ENCODE data around the gene CBLIF.
A peak's percentile ranks its signal among the peaks of the same experiment; 100 is the strongest.
"Not testable (repeated sequence)": the region's sequence is repeated elsewhere in the genome, so short reads cannot be mapped to it uniquely, and the experiment has no call there.

Gene CBLIF

DNA sequence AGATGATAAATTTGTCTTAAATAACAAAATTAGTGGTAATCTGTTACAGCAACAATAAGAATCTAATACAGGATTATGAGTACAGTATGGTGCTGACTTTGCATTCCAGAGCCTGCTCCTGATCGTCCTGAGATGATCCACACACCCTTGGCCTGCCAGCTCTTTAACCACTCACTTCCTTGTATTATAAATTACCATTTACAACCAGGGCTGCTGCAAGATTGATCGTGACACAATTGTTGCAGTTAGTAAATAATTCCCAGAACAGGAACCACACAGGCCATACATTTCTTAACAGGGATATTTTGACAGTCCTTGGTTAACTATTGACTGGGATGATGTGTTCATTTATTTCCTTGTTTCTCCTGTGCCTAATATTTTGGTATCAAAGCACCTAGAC lies 3.8 kb upstream of the CBLIF start:
- no peak for FAIRE-seq

DNA sequence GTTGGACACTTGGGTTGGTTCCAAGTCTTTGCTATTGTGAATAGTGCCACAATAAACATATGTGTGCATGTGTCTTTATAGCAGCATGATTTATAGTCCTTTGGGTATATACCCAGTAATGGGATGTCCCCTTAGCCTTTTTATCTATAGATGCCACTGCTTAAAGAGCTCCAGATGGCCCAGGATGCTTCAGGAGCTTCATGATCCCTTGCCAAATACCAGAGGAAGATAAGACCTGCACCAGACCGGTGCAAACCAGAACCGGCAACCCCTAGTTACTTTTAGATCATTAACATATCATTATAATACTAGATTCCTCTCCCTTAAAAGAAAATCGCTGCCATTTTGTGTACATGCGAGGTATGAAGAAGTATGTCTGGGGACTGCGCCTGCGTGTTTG lies 3.1 kb upstream of the CBLIF start:
- not testable (repeated sequence) for FAIRE-seq; DNase-seq (ENCODE audit: extremely low spot score, insufficient read length, low read depth)

More for the DNA sequence above, 3.8 kb upstream of the CBLIF start:
- no peak for DNase-seq (ENCODE audit: extremely low spot score, insufficient read length, low read depth)

DNA sequence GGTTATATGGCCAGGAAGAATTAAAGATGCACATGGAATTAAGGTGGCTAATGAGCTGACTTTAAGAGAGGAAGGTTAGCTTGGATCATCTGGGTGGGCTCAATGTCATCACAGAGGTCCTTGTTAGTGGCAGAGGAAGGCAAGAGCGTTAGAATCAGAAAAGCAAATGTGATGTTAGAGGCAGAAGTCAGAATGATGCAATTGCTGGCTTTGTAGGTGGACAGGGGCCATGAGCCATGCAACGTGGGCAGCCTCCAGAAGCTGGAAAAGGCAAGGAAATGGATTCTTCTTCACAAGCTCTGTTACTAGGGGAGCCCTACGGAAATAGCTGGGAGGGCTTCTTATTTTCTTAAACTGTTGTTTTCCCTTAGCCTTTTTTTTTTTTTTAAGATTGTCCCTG lies 2.3 kb upstream of the CBLIF start:
- DNase-seq (ENCODE audit: extremely low spot score, insufficient read length, low read depth) = no peak
- FAIRE-seq = no peak

DNA sequence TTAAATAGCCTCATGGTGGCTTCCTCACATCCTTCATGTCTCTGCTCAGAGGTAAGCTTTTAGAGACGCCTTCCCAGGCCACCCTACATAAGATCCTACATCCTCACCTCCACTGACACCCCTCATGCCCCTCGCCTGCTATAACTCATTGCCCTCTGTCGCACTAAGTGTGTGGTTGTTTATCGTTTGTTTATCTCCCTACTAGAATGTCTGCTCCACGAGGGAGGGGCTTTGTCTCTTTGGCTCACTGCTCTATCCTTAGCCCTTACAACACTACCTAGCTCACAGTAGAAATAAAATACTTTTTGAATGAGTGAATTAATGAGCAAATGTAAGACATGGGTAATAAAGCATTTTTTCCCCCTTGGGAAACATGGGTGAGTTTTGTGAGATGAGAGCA lies 1.3 kb upstream of the CBLIF start:
- DNase-seq (ENCODE audit: extremely low spot score, insufficient read length, low read depth) (no peak), FAIRE-seq (no peak)

DNA sequence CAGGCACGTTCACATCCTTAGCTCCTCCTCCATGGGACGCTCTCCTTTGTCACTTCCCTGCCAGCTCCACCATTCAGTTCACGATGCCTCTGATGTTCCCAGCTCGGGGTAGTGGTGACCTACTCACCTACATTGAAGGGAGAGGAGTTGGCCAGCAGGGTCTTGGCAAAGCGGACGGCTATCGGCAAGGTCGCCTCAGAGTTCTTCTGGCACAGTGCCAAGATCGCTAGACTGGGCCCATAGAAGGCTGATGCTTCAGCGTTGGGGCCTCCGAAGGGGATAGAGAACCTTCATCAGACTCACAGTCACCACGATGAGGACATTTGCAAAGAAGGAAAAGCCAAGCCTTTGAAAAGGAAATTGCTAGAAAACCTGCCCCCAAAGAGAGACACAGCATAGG lies 3.0 kb downstream of the CBLIF start:
- no peak for FAIRE-seq

DNA sequence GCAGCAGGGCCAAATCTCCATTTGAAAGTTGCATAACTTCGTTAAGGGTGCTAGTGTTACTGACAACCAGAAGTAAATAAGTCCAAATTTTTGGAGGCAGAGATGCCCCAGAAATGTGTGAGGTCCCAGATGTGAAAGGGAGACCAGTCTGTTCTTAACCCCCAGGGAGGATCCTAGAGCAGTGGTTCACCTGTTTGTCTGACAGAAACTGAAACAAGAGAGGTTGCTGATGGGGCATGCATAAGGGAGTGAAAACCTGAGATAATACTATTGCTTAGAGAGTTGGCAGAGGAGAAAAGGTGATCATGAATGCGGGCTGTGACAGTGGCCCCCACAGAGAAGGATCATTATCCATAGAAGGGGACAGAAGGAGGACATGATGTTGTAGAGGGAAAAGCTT lies 3.8 kb downstream of the CBLIF start:
- FAIRE-seq = no peak

More for the DNA sequence above, 3.0 kb downstream of the CBLIF start:
- no peak for DNase-seq (ENCODE audit: extremely low spot score, insufficient read length, low read depth)

DNA sequence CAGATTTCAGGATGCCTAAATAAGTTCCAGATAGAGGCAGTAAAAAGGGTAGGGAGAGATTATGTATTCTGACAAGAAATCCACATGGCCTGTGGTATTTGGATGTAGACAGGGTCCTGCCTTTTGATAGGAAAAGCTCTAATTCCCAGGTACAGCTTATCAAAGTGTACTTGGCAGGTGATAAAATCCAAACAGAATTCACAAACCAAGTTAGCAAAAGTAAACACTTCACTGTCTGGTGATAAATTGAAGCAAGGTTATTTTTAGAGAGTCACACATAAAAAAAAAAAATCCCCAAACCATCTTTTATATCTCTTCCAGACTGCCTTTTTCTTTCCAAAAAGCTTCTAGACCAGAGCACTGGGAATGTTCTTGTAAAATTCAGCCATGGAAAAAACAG lies 5.7 kb downstream of the CBLIF start:
- FAIRE-seq (no peak), DNase-seq (ENCODE audit: extremely low spot score, insufficient read length, low read depth) (no peak)

More for the DNA sequence above, 3.8 kb downstream of the CBLIF start:
- no peak for DNase-seq (ENCODE audit: extremely low spot score, insufficient read length, low read depth)

DNA sequence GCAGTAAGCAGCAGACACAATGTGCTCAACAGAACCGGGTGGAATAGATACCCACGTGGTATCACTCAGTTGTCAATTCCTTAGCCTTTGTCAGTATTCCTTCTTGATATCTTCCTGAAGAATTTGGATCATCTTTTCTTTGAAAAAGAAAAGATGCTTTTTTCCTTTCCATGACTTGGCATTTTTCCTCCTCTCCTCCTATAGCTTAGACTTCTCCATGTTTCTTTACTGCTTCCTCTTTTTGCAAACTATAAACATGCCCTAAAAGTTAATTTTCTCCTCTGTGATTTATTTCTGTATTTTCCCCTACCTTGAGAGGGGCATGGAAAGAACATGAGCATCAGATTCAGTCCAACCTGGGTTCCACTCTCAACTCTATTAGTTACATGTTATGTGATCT lies 11.7 kb downstream of the CBLIF start:
- no peak for FAIRE-seq

DNA sequence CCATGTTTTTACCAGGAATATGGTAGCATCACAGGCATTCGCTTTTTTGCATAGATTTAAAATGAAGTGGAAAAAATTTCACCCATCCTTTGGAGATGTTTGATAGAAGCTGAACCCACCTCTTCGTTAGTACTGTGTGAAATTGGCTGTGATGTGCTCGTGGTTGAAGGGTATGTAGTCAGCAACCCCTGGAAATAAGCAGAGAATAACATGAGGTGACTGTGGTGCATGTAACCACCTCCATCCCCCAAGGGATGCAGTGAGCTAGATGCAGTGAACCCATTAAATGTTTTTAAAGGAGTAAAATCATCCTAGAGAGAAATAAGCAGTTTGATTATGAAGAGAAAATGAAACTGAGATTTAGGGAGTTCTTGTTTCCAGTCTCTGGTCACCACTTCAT lies 15.9 kb downstream of the CBLIF start:
- FAIRE-seq (no peak), DNase-seq (ENCODE audit: extremely low spot score, insufficient read length, low read depth) (no peak)

More for the DNA sequence above, 11.7 kb downstream of the CBLIF start:
- DNase-seq (ENCODE audit: extremely low spot score, insufficient read length, low read depth) = no peak

DNA sequence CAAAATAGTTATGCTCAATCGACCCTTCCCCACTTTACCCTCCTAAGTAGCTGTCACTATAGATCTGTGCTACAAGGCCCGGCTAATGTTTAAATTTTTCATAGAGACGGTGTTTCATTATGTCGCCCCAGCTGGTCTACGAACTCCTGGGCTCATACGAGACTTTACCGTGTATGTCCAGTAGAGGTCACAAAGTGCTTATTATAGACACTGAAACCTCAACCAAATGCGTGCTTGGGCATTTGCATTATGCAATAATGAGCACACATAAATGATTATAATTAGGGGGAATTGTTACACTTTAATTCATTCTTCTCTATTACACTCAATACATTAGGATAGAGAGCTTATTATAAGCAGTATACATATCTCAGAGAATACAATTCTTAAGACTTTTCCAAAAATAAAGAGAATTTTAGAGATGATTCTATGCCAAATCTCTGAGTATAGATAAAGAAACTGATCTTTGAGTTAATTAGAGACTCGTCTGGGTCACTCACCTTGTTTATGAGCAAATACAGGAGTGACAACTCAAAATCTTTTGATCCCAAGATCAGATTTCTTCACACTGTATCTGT lies 22.2 kb downstream of the CBLIF start:
- peak; percentile 86 for FAIRE-seq
- no peak for DNase-seq (ENCODE audit: extremely low spot score, insufficient read length, low read depth)

DNA sequence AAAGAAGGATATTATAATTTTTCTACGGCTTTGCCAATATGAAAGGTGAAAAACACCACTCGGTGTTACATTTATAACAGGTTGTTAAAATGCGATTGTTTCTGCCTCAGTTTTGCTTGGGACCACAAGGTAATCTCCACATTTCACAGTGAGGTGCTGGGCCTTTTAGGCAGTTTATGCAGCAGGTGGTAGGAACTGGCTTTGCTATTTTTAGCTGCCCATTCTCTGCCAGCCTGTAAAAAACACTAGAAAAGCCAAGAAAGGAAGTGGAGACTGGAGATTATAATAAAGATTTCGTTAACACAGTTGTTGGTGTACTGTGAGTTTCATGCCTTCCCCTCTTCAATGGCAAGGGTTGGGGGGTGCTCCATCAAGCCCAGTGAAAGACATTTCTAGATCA lies 26.7 kb downstream of the CBLIF start:
- FAIRE-seq (no peak), DNase-seq (ENCODE audit: extremely low spot score, insufficient read length, low read depth) (no peak)

DNA sequence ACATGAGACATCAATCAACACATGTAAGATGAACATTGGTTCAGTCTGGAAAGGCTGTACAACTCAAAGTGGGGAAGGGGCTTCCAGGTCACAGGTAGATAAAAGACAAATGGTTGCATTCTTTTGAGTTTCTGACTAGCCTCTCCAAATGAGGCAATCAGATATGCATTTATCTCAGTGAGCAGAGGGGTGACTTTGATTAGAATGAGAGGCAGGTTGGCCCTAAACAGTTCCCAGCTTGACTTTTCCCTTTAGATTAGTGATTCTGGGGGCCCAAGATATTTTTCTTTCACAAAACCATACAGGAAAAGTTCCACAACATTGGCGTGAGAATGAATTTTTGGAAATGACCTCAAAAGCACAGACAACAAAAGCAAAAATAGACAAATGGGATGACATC lies 28.9 kb downstream of the CBLIF start:
- not testable (repeated sequence) for FAIRE-seq; DNase-seq (ENCODE audit: extremely low spot score, insufficient read length, low read depth)

DNA sequence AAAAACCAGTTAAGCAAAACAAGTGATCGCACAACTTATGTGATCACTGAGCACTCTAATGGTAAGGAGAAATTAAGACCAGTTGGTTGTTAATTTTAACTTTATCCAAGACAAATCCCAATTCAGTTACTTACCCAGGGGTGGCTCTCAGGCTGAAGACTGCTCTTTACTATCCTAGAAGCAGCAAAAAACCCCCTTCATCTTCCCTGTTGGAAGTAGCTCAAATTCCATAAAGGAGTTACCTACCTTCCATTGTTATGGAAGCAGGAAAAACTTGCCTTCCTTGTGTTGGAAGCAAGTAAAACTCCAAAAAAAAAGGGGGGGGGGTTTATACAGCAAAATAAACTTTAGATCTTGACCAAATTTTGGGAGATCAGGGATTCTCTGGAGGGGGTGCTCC lies 29.5 kb downstream of the CBLIF start:
- no peak for DNase-seq (ENCODE audit: extremely low spot score, insufficient read length, low read depth)
- FAIRE-seq = no peak

DNA sequence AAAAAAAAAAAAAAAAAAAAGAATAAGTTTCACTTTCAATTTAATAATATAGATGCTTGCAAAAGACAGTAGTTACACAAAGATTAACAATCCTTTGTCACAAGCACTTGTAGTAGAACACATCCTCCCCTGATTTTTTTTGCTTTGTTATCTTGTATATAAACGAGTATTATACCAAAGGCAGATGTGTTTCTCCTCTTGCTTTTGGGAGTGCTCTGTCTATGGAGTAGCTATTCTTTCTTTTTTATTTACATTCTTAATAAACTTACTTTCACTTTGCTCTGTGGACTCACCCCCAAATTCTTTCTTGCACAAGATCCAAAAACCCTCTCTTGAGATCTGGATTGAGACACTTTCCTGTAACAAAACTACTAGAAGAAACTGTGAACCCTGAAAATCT lies 31.3 kb downstream of the CBLIF start:
- DNase-seq (ENCODE audit: extremely low spot score, insufficient read length, low read depth) = no peak
- FAIRE-seq = no peak

DNA sequence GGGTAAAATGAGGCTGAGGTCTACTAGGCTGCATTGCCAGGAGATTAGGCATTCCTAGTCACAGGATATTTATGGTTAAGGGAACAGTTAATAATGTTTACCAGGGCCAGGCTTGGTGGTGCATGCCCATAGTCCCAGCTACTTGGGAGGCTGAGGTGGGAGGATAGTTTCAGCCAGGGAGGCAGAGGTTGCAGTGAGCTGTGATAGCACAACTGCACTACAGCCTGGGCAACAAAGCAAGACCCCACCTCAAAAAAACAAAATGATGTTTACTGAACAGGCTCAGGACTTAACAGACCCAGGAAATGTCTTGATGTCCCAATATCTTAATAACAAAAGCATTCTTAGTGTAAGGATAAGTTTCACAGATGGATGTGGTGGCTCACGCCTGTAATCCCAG lies 31.9 kb downstream of the CBLIF start:
- FAIRE-seq (no peak), DNase-seq (ENCODE audit: extremely low spot score, insufficient read length, low read depth) (no peak)

DNA sequence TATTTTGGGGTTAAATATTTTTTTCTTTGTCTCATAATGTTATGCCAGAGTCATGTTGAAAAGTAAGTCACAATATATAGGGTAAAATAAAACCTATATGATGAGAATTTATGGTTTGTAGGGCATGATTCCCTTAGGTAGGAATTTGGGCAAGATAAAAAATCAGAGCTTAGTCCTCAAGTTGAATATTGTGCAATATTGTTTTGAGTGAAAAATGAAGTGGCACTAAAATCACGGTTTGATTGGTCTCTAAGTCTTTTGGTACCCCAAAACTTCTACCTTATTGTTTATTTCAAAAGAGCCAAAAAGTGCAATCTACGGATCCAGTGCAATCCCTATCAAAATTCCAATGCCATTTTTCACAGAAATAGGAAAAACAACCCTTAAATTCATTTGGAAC lies 33.1 kb downstream of the CBLIF start:
- DNase-seq (ENCODE audit: extremely low spot score, insufficient read length, low read depth) (no peak), FAIRE-seq (no peak)

DNA sequence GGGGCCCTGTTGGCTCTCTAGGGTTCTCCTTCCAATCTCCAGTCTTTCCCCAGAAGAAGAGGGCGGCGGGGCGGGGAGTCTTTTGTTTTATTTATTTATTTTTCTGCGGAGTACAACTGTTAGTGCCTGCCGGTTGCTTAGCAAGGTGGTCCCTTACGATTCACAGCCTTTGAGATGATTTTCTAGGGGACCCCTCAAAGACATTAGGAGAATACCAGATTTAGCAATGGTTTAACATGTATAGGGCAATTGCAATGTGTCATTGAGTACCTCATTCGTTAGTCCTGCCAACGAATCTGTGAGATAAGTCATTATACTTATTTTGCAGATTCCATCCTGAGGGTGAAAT lies 34.4 kb downstream of the CBLIF start:
- no peak for DNase-seq (ENCODE audit: extremely low spot score, insufficient read length, low read depth)
- FAIRE-seq = no peak

DNA sequence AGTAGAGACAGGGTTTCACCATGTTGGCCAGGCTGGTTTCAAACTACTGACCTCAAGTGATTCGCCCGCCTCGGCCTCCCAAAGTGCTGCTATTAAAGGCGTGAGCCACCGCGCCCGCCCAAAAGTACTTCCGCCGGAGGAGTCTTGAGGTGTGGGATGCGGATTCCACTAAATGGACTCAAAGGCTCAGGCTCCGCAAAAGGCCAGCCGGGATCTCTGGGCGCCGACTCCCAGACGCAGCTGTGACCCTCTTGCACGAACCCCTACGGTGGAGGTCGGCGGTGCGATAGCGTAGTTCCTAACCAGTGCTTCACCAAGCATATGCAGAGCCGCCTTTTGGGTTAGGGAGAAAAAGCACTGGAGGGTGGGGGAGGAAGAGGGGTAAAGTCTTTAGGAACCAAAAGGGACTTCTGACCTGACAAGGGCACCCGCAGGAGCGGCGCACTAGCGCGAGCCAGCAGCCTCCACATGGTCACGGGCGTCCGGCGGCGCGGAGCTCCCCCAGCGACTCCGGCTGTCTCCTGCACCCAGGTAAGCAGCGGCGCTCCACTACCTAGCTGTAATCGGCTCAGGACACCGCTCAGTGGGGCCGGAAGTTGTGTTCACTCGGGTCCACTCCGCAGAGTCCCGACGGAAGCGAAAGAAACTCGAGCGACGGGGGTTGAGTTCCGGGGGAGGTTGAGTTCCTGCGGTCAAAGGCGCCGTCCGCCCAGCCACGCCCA lies 34.9 kb downstream of the CBLIF start, which contains the start of gene MRPL16:
TSS of gene MRPL16 (minus strand) at position 590 of the 722 bp plus-strand sequence. CDS start at position 470, 120 bp downstream.
- DNase-seq (ENCODE audit: extremely low spot score, insufficient read length, low read depth) (peak; percentile 81), FAIRE-seq (peak; percentile 92)

DNA sequence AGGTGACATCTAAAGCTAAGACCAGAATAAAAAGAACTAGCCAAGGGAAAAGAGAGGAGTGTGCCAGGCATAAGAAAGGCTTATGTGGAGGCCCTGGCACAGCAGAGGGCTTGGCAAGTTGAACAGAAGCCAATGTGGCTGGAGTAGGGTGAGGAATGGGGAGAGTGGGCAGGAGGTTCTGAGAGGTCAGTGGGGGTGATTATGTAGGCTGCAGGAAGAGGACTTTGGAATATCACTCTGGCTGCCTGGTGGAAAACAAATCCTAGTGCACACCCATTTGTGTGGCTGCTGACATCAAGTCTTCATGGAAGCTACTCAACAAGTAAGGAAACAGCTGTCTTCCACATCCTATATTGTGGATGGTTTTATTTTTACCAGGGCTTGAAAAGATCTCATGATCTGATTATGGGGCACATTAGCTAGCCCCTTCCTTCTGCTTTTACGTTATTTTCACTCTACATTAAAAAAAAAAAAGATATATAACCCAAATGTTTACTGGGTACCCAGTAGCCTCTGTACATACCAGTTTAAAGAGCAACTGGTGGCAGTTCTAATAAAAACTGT lies 38.2 kb downstream of the CBLIF start:
- FAIRE-seq = no peak
- no peak for DNase-seq (ENCODE audit: extremely low spot score, insufficient read length, low read depth)

DNA sequence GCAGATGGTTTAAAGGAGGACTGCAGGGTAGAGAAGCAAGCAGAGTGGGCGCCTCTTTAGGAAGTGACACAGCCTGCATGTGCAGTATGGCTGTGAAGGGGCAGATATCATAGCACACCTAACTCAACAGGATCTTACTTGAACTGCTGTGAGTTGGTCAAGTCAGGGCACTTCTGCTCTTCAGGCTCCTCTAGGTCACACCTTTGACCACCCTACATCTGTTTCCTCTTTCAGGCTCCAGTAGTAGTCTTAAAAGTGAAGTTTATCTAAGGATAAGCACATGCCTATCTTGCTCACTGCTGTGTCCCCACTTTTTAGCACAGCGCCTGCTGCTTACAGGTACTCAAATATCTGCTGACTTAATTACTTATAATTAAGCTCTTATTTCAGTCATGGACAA lies 41.2 kb downstream of the CBLIF start:
- no peak for FAIRE-seq
- DNase-seq (ENCODE audit: extremely low spot score, insufficient read length, low read depth) = no peak

DNA sequence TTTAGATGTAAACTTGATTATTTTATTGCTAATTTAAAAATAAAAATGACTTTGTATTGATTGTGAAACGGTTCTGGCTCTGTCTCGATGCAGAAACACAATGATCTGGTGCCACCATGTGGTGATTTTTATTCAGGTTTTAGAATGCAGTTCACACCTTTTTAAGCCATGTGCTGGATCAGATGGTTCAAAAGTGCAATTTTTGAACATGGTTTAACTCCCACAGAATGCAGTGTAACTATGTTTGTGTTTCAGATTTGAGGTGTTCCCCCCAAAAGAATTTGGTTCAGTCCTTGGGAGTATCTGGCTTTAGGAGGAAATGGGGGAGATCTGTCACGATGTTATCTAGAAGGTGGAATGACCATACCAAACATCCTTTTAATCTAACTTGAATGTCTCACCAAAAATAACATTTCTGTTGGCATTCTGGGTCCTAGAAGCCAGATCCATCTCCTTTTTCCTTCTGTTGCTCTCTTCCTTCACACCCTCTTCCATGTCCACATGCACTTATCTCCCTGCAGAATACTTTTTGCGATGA lies 42.6 kb downstream of the CBLIF start:
- DNase-seq (ENCODE audit: extremely low spot score, insufficient read length, low read depth) = no peak
- FAIRE-seq = peak; percentile 70

Data from GM18507 (cell line).